Activated T-helper 2 cell treated with anti-CD3 and anti-CD28 coated beads, Interferon-gamma antibody, Interleukin-2, Interleukin-4, amounts not matched to agents 10 μg/mL and 5 μg/mL and 100 μg/mL, durations not matched to agents 14 hours and 24 hours and 36 hours (primary cell): ENCODE measurements around the gene PRKG1. TPM values are rescaled to one million over a fixed set of nuclear protein-coding genes. Genes with fewer than 3 reads are reported as not detected.

Experiments
- DNase-seq: peaks from one replicate; pipeline ENCODE4 v3.0.0; 2021; ENCODE audit warnings: low spot score
- H3K27ac Mint-ChIP-seq: one replicate; pipeline ENCODE4 v1.8.0; 2021; ENCODE audit warnings: mixed read lengths
- H3K27me3 Mint-ChIP-seq: one replicate; pipeline ENCODE4 v1.8.0; 2021; ENCODE audit warnings: low read depth, mixed read lengths
- H3K36me3 Mint-ChIP-seq: one replicate; pipeline ENCODE4 v1.8.0; 2021; ENCODE audit warnings: low read depth, mixed read lengths
- H3K4me1 Mint-ChIP-seq: one replicate; pipeline ENCODE4 v1.8.0; 2021; ENCODE audit warnings: low read depth, mixed read lengths
- H3K4me3 Mint-ChIP-seq: one replicate; pipeline ENCODE4 v1.8.0; 2021; ENCODE audit warnings: low read depth, mild to moderate bottlenecking, moderate library complexity, mixed read lengths
- H3K9me3 Mint-ChIP-seq: one replicate; pipeline ENCODE4 v1.8.0; 2021; ENCODE audit warnings: mixed read lengths
- intact Hi-C: fragments of 100-400 bp; cut with micrococcal nuclease; formaldehyde crosslinking; loops from one replicate; pipeline ENCODE4 v1.15.1; 2023
- total RNA-seq: library from RNA; stranded (reverse); gene quantifications from 2 replicates; pipeline ENCODE4 v1.2.3, GENCODE V29; 2022

The PRKG1 gene
- total RNA-seq, 1 donor from 2014 or later, result not detected

DNA sequence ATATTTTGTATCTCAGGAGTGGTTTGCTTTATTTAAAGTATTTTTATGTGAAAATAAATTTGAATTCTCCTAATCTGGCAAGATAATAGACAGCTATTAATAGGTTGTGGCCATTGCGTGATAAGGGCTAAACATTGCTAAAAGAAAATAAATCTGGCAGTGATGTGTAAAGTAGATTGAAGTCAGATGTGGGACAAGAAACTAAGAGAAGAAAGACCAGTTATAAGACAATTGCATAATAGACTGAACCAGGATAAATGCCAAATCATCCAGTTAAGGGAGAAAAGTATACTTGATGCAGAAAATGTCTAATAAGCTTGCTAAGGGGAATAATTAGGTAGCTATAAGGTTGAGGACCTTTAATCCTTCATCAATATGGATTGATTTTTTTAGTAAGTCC lies 822.6 kb downstream of the PRKG1 start:
- H3K4me1 Mint-ChIP-seq, result no peaks in the 10 kb centered on the region
- intact Hi-C loops, result no loop called here
- DNase-seq, result no peak
- H3K27ac Mint-ChIP-seq, result no peak overlapping the region
- no peak overlapping the region for H3K4me3 Mint-ChIP-seq
- H3K36me3 Mint-ChIP-seq, result no peaks in the 10 kb centered on the region
- H3K27me3 Mint-ChIP-seq, result peaks cover 11% of the 10 kb centered on the region
- no peaks in the 10 kb centered on the region for H3K9me3 Mint-ChIP-seq

- DNase-seq, result no peak
Observed at GRCh38 chr10:51897560-51897959, 823.3 kb downstream of the PRKG1 start.

DNA sequence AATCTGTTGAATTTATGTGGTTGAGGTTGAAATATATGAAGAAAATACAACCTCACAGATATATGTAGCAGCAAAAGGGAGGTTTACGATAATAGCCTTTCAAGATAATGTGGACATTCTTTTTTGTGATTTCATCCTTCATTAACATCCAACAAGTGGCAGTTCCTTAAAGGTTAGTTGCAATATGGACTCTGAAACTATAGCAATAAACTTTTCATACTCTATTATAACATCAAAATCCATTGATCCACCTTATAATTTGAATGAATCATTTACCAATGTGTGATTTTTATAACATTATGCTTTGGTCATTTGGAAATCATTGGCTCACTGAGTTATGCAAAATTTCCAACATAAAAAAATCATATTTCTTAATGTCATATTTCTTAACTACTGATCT lies 825.9 kb downstream of the PRKG1 start:
- H3K9me3 Mint-ChIP-seq, result no peaks in the 10 kb centered on the region
- H3K36me3 Mint-ChIP-seq, result no peaks in the 10 kb centered on the region
- DNase-seq, result no peak
- intact Hi-C loops, result no loop called here
- H3K27ac Mint-ChIP-seq, result no peak overlapping the region
- peaks cover 7% of the 10 kb centered on the region for H3K27me3 Mint-ChIP-seq
- H3K4me1 Mint-ChIP-seq, result no peaks in the 10 kb centered on the region
- no peak overlapping the region for H3K4me3 Mint-ChIP-seq

More at GRCh38 chr10:51897560-51897959, 823.3 kb downstream of the PRKG1 start:
- no peak overlapping the region for H3K27ac Mint-ChIP-seq
- no peaks in the 10 kb centered on the region for H3K9me3 Mint-ChIP-seq
- H3K4me3 Mint-ChIP-seq, result no peak overlapping the region
- no peaks in the 10 kb centered on the region for H3K4me1 Mint-ChIP-seq
- no peaks in the 10 kb centered on the region for H3K36me3 Mint-ChIP-seq
- intact Hi-C loops, result no loop called here
- H3K27me3 Mint-ChIP-seq, result peaks cover 11% of the 10 kb centered on the region

DNA sequence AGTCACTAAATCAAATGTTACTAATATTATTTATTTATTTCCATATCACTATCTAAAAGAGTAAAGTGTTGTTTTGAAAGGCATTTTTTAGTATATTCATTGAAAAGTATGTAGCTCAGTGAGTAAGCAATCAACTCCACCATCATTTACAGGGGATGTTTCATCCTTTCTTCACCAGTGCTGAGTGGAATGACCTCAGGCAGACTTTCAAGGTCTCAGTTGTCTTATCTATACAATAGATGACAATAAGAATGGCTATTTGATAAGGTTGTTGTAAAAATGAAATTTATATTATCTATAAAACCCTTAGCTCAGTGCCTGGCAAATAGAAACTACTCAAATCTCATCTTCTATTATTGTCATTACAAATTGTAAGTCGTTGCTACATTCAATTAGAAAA lies 829.4 kb downstream of the PRKG1 start:
- H3K4me3 Mint-ChIP-seq, result no peak overlapping the region
- no peaks in the 10 kb centered on the region for H3K4me1 Mint-ChIP-seq
- no peaks in the 10 kb centered on the region for H3K9me3 Mint-ChIP-seq
- intact Hi-C loops, result no loop called here
- no peak overlapping the region for H3K27ac Mint-ChIP-seq
- H3K27me3 Mint-ChIP-seq, result peaks cover 3% of the 10 kb centered on the region
- no peaks in the 10 kb centered on the region for H3K36me3 Mint-ChIP-seq
- no peak for DNase-seq

GRCh38 chr10:51905032-51905431 lies 830.7 kb downstream of the PRKG1 start:
- no peaks in the 10 kb centered on the region for H3K36me3 Mint-ChIP-seq
- H3K4me3 Mint-ChIP-seq, result no peak overlapping the region
- H3K4me1 Mint-ChIP-seq, result no peaks in the 10 kb centered on the region
- DNase-seq, result no peak
- intact Hi-C loops, result no loop called here
- H3K9me3 Mint-ChIP-seq, result no peaks in the 10 kb centered on the region
- no peak overlapping the region for H3K27ac Mint-ChIP-seq
- H3K27me3 Mint-ChIP-seq, result peaks cover 3% of the 10 kb centered on the region

GRCh38 chr10:51907361-51907760 lies 833.1 kb downstream of the PRKG1 start:
- H3K4me3 Mint-ChIP-seq, result no peak overlapping the region
- H3K27ac Mint-ChIP-seq, result no peak overlapping the region
- DNase-seq, result no peak
- intact Hi-C loops, result no loop called here
- no peaks in the 10 kb centered on the region for H3K36me3 Mint-ChIP-seq
- peaks cover 3% of the 10 kb centered on the region for H3K27me3 Mint-ChIP-seq
- H3K9me3 Mint-ChIP-seq, result no peaks in the 10 kb centered on the region
- H3K4me1 Mint-ChIP-seq, result no peaks in the 10 kb centered on the region

DNA sequence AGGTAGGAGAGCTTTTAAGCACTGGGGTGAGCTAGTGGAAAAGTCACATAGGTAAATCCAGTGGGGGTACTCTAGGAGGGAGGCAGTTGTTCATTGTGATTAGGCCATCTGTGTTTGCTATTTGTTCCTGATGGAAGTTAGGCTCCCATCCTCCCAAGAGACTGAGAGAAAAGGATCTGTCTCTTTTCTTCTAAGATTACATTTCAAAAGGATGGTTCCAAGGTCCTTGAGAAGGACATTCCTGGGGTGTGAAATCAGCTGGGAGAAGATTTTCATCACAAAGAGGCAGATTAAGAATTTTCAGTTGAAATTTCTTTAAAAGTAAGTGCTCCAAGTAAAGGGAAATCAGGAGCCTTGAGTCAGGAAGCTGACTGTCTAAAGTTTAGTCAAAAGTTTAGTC lies 835.9 kb downstream of the PRKG1 start:
- H3K27ac Mint-ChIP-seq, result no peak overlapping the region
- no peak overlapping the region for H3K4me3 Mint-ChIP-seq
- H3K4me1 Mint-ChIP-seq, result no peaks in the 10 kb centered on the region
- intact Hi-C loops, result no loop called here
- H3K36me3 Mint-ChIP-seq, result no peaks in the 10 kb centered on the region
- H3K9me3 Mint-ChIP-seq, result no peaks in the 10 kb centered on the region
- peaks cover 3% of the 10 kb centered on the region for H3K27me3 Mint-ChIP-seq
- DNase-seq, result no peak

DNA sequence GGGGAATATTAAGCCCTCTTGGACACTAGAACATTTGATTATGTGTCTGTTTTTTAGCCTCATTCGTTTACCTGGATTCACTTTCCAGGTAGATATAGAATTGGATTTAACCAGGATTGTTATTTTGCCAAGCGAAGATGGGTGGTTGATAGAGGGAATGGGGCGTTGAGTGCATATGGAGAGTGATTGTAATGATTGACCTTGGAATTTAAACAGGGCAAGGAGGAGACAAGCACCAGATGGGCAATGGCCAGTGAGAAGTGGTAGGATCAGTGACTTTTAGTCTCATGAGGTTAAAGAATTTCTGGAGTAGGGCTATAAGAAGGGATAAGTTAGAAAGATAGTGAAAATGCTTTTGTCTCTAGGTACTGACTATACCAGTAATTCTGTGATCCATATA lies 836.3 kb downstream of the PRKG1 start:
- H3K4me3 Mint-ChIP-seq, result no peak overlapping the region
- no peak for DNase-seq

GRCh38 chr10:51911723-51912122 lies 837.4 kb downstream of the PRKG1 start:
- intact Hi-C loops, result no loop called here
- no peaks in the 10 kb centered on the region for H3K27me3 Mint-ChIP-seq

More for the DNA sequence above, 836.3 kb downstream of the PRKG1 start:
- intact Hi-C loops, result no loop called here
- Mint-ChIP-seq H3K27me3 (peaks cover 3% of the 10 kb centered on the region), H3K9me3 (no peaks in the 10 kb centered on the region), H3K4me1 (no peaks in the 10 kb centered on the region), H3K36me3 (no peaks in the 10 kb centered on the region), H3K27ac (no peak overlapping the region)

GRCh38 chr10:51915031-51915542 lies 840.8 kb downstream of the PRKG1 start:
- Mint-ChIP-seq H3K9me3 (no peaks in the 10 kb centered on the region), H3K27ac (no peak overlapping the region), H3K27me3 (peaks cover 2% of the 10 kb centered on the region), H3K4me3 (no peak overlapping the region), H3K36me3 (no peaks in the 10 kb centered on the region), H3K4me1 (no peaks in the 10 kb centered on the region)
- DNase-seq, result no peak
- intact Hi-C loops, result no loop called here

More at GRCh38 chr10:51911723-51912122, 837.4 kb downstream of the PRKG1 start:
- H3K36me3 Mint-ChIP-seq, result no peaks in the 10 kb centered on the region
- no peaks in the 10 kb centered on the region for H3K4me1 Mint-ChIP-seq
- no peak for DNase-seq
- no peak overlapping the region for H3K27ac Mint-ChIP-seq
- no peaks in the 10 kb centered on the region for H3K9me3 Mint-ChIP-seq
- H3K4me3 Mint-ChIP-seq, result no peak overlapping the region

GRCh38 chr10:51918440-51918839 lies 844.2 kb downstream of the PRKG1 start:
- DNase-seq, result no peak
- H3K9me3 Mint-ChIP-seq, result no peaks in the 10 kb centered on the region
- H3K4me3 Mint-ChIP-seq, result no peak overlapping the region
- H3K36me3 Mint-ChIP-seq, result no peaks in the 10 kb centered on the region
- intact Hi-C loops, result no loop called here
- H3K27ac Mint-ChIP-seq, result no peak overlapping the region
- no peaks in the 10 kb centered on the region for H3K4me1 Mint-ChIP-seq
- H3K27me3 Mint-ChIP-seq, result peaks cover 2% of the 10 kb centered on the region

DNA sequence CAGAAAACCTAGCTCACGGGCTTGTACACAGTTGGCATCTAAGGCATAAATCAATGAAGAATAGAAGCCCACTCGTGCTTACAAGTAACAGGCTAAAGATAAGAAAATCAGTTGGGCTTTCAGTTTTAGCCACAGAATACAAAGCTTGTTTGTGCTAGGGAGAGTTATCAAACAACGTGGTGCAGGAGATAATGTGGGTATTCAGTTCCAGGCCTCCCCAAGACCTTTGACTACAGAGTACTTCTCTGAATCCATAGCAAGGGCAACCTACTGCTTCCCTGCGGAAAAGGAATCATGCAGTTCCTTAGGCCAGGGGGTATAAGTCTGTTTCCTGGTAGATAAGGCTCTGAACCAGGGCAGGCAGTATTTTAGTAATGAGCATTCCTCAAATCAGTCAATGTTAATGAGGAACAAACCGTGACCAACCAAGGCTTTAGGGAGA lies 844.6 kb downstream of the PRKG1 start:
- Mint-ChIP-seq H3K4me3 (no peak overlapping the region), H3K36me3 (no peaks in the 10 kb centered on the region), H3K4me1 (no peaks in the 10 kb centered on the region), H3K27me3 (peaks cover 2% of the 10 kb centered on the region), H3K9me3 (no peaks in the 10 kb centered on the region), H3K27ac (no peak overlapping the region)
- DNase-seq, result no peak
- intact Hi-C loops, result no loop called here

DNA sequence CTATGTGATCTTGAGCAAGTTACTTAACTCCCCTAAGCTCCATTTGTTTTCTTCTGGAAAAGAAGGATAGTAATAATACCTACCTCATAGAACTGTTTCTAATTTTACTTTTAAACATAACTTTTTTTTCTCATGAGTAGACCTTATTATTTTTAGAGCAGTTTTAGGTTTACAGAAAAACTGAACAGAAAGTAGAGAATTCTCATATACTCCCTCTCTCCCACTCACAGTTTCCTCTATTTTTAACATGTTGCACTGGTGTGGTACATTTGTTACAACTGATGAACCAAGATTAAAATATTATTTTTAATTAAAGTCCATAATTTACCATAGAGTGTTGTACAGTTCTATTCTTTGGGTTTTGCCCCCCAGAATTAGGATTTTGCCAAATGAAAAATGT lies 846.4 kb downstream of the PRKG1 start:
- no peak for DNase-seq
- intact Hi-C loops, result no loop called here

DNA sequence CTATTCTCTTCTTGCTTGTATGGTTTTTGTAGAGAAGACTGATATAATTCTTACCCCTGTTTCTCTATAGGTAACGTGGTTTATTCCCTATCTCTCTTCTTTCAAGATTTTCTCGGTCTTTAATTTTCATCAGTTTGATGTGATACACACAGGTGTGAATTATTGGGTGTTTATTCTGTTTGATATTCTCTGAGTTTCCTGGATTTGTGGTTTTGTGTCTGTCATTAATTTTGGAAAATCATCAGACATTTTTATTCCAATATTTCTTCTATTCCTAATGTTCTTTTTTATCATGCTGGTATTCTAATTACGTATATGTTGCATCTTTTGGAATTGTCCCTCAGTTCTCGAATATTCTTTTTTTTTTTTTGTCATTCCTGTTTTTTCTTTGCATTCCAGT lies 850.1 kb downstream of the PRKG1 start:
- no peaks in the 10 kb centered on the region for H3K27me3 Mint-ChIP-seq
- no peak overlapping the region for H3K27ac Mint-ChIP-seq
- intact Hi-C loops, result no loop called here
- H3K36me3 Mint-ChIP-seq, result no peaks in the 10 kb centered on the region
- no peaks in the 10 kb centered on the region for H3K9me3 Mint-ChIP-seq
- H3K4me3 Mint-ChIP-seq, result no peak overlapping the region
- DNase-seq, result no peak
- H3K4me1 Mint-ChIP-seq, result no peaks in the 10 kb centered on the region

More for the DNA sequence above, 846.4 kb downstream of the PRKG1 start:
- Mint-ChIP-seq H3K36me3 (no peaks in the 10 kb centered on the region), H3K9me3 (no peaks in the 10 kb centered on the region), H3K4me3 (no peak overlapping the region), H3K27ac (no peak overlapping the region), H3K27me3 (peaks cover 2% of the 10 kb centered on the region), H3K4me1 (no peaks in the 10 kb centered on the region)
